ENCODE results near the gene OGFOD2. TPM values are rescaled to one million over a fixed set of nuclear protein-coding genes. Genes with fewer than 3 reads are reported as not detected.
A peak's percentile ranks its signal among the peaks of the same experiment; 100 is the strongest.

Gene OGFOD2
- total and polyA plus RNA-seq, 11 donors = 4.4 to 19.7 (median 12.7) TPM

DNA sequence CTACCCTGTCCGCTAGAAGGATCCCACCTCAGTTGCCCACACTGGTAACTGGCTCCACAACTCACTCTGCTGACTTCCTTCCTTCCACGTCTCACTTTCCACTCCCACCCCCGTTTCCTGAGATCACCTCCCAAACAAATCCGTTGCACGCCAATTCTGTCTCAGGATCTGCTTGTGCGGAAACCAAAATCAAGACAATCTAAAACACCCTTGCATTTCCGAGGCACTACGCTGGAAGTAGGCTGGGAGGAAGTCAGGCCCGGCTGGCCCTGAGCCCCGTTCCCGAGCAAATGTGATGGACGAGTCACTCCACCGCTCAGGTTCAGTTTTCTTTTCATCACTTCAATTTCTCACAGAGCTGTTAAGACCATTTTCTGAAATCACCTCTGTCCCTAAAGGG lies 31.8 kb upstream of the OGFOD2 start:
- peaks cover 0 to 53% (median 39%) of the 10 kb centered on the region in 12 donors for H3K4me1 ChIP-seq
- peak in 2 of 5 donors; percentile 52 to 54 for DNase-seq
- H3K4me3 ChIP-seq = peak overlapping the region in 4 of 12 donors; percentile 1 to 31 (median 24)
- H3K9me3 ChIP-seq = no peaks in the 10 kb centered on the region
- peaks cover 0 to 19% (median under 1%) of the 10 kb centered on the region in 9 donors for H3K36me3 ChIP-seq
- 49 to 65% (median 54%) methylated on average over 13 of the region's 13 CpGs for WGBS, 4 donors
- H3K27ac ChIP-seq = peak overlapping the region; percentile 42 to 88 (median 70)
- no peak for TF ChIP-seq POLR2A (IDR thresholded peaks at IDR 0.05)
- TF ChIP-seq, protein P1, sequence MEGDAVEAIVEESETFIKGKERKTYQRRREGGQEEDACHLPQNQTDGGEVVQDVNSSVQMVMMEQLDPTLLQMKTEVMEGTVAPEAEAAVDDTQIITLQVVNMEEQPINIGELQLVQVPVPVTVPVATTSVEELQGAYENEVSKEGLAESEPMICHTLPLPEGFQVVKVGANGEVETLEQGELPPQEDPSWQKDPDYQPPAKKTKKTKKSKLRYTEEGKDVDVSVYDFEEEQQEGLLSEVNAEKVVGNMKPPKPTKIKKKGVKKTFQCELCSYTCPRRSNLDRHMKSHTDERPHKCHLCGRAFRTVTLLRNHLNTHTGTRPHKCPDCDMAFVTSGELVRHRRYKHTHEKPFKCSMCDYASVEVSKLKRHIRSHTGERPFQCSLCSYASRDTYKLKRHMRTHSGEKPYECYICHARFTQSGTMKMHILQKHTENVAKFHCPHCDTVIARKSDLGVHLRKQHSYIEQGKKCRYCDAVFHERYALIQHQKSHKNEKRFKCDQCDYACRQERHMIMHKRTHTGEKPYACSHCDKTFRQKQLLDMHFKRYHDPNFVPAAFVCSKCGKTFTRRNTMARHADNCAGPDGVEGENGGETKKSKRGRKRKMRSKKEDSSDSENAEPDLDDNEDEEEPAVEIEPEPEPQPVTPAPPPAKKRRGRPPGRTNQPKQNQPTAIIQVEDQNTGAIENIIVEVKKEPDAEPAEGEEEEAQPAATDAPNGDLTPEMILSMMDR (IDR thresholded peaks at IDR 0.05) = no peak
- H3K27me3 ChIP-seq = no peaks in the 10 kb centered on the region
- intact Hi-C loops (cut with DNase I) = loop anchor here in 1 of 10 donors (5.0 kb wide), 1 partner anchor 41 kb away; no protein-coding TSS in a partner anchor
- peak; percentile 6 to 67 (median 16) for ATAC-seq

DNA sequence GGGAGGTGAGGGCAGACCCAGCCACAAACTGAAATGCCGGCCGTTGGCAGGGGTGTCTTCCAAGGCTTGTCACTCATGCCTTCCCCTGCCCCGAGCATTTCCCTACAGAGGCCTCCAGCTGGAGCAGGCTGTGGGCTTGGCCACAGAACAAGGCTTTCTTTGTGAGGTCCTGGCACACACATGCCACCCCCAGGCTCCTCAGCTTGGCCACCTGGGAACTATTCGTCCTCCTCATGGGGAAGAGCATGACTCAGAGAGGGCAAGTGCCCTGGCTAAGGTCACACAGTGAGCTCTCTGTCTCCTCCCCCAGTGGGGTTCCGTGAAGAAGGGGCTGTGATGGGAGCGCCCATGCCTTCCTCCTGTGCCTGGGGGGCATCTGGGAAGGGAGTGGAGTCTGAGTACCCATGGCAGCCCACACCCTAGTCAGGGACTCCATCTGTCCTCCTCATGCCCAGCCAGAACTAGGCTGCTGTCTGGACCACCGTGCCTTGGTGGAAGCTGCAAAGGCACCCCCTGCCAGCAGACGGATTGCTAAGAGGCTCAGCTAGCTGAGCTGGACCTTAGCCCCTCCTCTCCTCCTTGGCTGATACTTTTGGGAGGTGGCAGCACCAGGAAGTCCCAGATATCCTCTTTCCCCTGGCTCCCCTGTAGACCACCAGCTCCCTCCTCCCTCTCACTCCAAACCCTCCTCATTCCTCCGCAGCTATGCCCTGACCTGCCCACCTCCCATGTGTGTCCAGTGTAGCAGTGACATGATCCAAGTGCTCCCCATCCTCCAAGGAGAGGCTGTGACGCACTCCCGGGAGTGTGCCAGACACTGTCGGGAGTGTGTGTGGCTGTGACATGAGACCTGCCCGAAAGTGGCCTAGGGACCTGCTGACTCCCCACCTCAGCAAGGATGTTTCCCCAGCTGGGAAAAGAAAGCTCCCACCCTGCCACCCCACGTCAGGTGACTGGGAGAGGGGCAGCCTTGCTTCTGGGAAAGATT lies 30.1 kb upstream of the OGFOD2 start:
- Histone ChIP-seq H3K9me3 (no peaks in the 10 kb centered on the region), H3K27me3 (no peaks in the 10 kb centered on the region), H3K4me1 (peaks cover 0 to 53% (median 39%) of the 10 kb centered on the region in 12 donors), H3K27ac (peak overlapping the region in 5 of 12 donors; percentile 43 to 88 (median 79)), H3K4me3 (no peak overlapping the region), H3K36me3 (peaks cover 0 to 10% (median 0%) of the 10 kb centered on the region in 9 donors)
- TF ChIP-seq POLR2A (IDR thresholded peaks at IDR 0.05) = no peak
- TF ChIP-seq, protein P1 (IDR thresholded peaks at IDR 0.05) = no peak
- intact Hi-C loops (cut with DNase I) = loop anchor here in 1 of 10 donors (5.0 kb wide), 1 partner anchor 43 kb away; no protein-coding TSS in a partner anchor
- ATAC-seq (no peak), DNase-seq (no peak)
- WGBS, 4 donors = 64 to 81% (median 75%) methylated on average over 12 to 14 of the region's 14 CpGs

DNA sequence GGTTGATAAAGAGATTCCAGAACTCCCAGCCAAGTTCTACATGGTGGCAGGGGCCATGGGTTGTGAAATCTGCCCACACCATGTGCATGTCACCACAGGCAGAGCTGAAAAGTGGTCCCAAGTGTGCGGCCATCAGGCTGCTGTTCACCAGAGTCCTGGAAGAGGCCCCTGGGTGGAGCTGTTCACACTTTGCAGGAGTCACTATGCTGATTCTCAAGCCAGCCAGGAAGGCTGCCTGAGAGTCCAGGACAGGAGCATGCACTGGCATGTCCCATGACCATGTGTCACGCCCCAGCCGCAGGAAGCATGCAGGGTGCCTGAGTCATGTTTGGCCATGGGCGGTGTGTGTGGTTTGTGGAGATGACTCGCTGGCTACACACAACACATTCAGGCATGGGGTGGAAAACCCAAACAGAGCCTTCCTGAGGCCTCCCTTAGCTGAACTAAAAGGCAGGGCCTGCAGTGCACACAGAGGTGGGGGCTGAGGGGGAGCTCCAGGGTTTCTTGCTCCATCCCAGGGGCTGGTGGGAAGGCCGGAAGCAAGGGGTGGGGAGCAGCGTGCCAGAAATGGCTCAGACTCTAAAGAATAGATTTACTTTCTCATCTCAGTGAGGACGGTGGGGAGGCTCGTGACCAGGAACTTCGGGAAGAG lies 28.2 kb upstream of the OGFOD2 start:
- ATAC-seq (peak; percentile 59 to 88 (median 82)), DNase-seq (peak; percentile 63 to 90 (median 80))
- H3K27ac ChIP-seq = peak overlapping the region; percentile 44 to 85 (median 68)
- H3K36me3 ChIP-seq = peaks cover 0 to 4% (median 0%) of the 10 kb centered on the region in 9 donors
- TF ChIP-seq, protein P1 (IDR thresholded peaks at IDR 0.05) = peak in 4 of 12 donors; percentile 28 to 43 (median 36)
- no peak for TF ChIP-seq POLR2A (IDR thresholded peaks at IDR 0.05)
- intact Hi-C loops (cut with DNase I) = no loop called here
- peak overlapping the region in 2 of 12 donors; percentile 0 to 15 for H3K4me3 ChIP-seq
- peaks cover 0 to 53% (median 39%) of the 10 kb centered on the region in 12 donors for H3K4me1 ChIP-seq
- no peaks in the 10 kb centered on the region for H3K9me3 ChIP-seq
- H3K27me3 ChIP-seq = no peaks in the 10 kb centered on the region
- WGBS, 4 donors = 50 to 76% (median 57%) methylated on average over 6 to 10 of the region's 10 CpGs

Data from heart left ventricle (tissue), 16 donors.